Neural cell (in vitro differentiated cells): Measurements from ENCODE around the gene NDUFA8.

Source experiments
- EP300 ChIP-seq: fragments of 450-650 bp; conservative IDR thresholded peaks from 2 replicates; pipeline ENCODE4 v1.6.1; 2014; ENCODE audit warnings: antibody characterized with exemption, mild to moderate bottlenecking, moderate library complexity; ENCODE audit not compliant: poor library complexity, severe bottlenecking
- EZH2 ChIP-seq: fragments of 200-600, 300-800 bp; shearing (Covaris generic), sonication (generic); IDR thresholded peaks from 2 replicates; pipeline ENCODE4 v1.6.1; 2014; ENCODE audit warnings: antibody characterized with exemption, low read length, borderline replicate concordance, mild to moderate bottlenecking; ENCODE audit not compliant: insufficient read depth, poor library complexity, severe bottlenecking
- POLR2AphosphoS5 ChIP-seq: IDR thresholded peaks from 2 replicates; pipeline ENCODE4 v1.6.1; 2012
- RAD21 ChIP-seq: fragments of 450-650 bp; conservative IDR thresholded peaks from 2 replicates; pipeline ENCODE4 v1.6.1; 2014; ENCODE audit warnings: antibody characterized with exemption, mild to moderate bottlenecking, moderate library complexity
- SMC3 ChIP-seq: fragments of 450-650 bp; conservative IDR thresholded peaks from 2 replicates; pipeline ENCODE4 v1.6.1; 2014; ENCODE audit warnings: antibody characterized with exemption, mild to moderate bottlenecking, moderate library complexity; ENCODE audit not compliant: poor library complexity
- TAF1 ChIP-seq: IDR thresholded peaks from 2 replicates; pipeline ENCODE4 v1.6.1; 2012; ENCODE audit warnings: low read depth
- TF ChIP-seq, protein P1 (sequence below): fragments of 450-650 bp; IDR thresholded peaks from 2 replicates; pipeline ENCODE4 v1.5.1; 2014; ENCODE audit warnings: antibody characterized with exemption, mild to moderate bottlenecking, moderate library complexity; ENCODE audit not compliant: poor library complexity, severe bottlenecking

DNA sequence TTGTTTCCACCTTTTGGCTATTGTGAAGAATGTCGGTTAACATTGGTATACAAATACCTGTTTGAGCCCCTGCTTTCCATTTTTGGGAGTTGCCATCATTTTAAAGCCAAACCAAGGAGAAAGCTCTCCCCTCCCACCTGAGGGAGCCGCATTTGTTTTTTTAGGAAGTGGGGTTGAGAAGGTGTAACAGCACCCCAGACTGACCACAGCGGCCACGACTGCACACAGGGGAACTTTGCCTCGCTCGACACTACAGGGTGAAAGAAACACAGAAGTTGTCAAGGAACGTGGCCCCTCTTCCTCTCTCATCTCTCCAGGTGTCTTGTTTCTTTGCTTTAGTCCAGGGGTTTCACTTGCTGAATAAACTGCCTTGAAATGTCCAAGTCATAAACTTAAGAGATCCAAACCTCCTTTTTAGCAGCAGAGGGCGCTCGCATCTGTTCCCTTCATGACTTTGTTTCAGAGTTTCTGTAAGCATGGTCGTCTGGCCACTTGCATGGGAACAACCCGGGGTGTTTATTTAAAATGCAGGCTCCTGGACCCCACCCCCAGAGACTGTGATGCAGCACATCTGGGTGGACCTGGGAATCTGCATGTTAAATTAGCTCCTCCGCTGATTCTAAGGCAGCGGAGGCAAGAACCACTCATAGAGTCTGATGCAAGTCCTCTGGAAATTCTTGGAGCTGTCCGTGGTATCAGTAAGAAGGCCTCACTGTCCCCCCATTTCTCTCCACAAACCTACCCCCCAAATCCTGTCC is 64.4 kb downstream of the NDUFA8 start:
- TF ChIP-seq POLR2AphosphoS5 (no peak), EP300 (no peak), SMC3 (peak; percentile 58), EZH2 (no peak), TAF1 (no peak), RAD21 (peak; percentile 39)
- TF ChIP-seq, protein P1, sequence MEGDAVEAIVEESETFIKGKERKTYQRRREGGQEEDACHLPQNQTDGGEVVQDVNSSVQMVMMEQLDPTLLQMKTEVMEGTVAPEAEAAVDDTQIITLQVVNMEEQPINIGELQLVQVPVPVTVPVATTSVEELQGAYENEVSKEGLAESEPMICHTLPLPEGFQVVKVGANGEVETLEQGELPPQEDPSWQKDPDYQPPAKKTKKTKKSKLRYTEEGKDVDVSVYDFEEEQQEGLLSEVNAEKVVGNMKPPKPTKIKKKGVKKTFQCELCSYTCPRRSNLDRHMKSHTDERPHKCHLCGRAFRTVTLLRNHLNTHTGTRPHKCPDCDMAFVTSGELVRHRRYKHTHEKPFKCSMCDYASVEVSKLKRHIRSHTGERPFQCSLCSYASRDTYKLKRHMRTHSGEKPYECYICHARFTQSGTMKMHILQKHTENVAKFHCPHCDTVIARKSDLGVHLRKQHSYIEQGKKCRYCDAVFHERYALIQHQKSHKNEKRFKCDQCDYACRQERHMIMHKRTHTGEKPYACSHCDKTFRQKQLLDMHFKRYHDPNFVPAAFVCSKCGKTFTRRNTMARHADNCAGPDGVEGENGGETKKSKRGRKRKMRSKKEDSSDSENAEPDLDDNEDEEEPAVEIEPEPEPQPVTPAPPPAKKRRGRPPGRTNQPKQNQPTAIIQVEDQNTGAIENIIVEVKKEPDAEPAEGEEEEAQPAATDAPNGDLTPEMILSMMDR, result peak; percentile 68
